Activated T-helper 2 cell treated with anti-CD3 and anti-CD28 coated beads, Interferon-gamma antibody, Interleukin-2, Interleukin-4, amounts not matched to agents 10 μg/mL and 5 μg/mL and 100 μg/mL, durations not matched to agents 14 hours and 24 hours and 36 hours (primary cell): ENCODE data around the gene MTFR1L. TPM values are rescaled to one million over a fixed set of nuclear protein-coding genes. Genes with fewer than 3 reads are reported as not detected.

Source experiments
- DNase-seq: peaks from one replicate; pipeline ENCODE4 v3.0.0; 2021; ENCODE audit warnings: low spot score
- H3K27ac Mint-ChIP-seq: one replicate; pipeline ENCODE4 v1.8.0; 2021; ENCODE audit warnings: mixed read lengths
- H3K27me3 Mint-ChIP-seq: one replicate; pipeline ENCODE4 v1.8.0; 2021; ENCODE audit warnings: low read depth, mixed read lengths
- H3K36me3 Mint-ChIP-seq: one replicate; pipeline ENCODE4 v1.8.0; 2021; ENCODE audit warnings: low read depth, mixed read lengths
- H3K4me1 Mint-ChIP-seq: one replicate; pipeline ENCODE4 v1.8.0; 2021; ENCODE audit warnings: low read depth, mixed read lengths
- H3K4me3 Mint-ChIP-seq: one replicate; pipeline ENCODE4 v1.8.0; 2021; ENCODE audit warnings: low read depth, mild to moderate bottlenecking, moderate library complexity, mixed read lengths
- H3K9me3 Mint-ChIP-seq: one replicate; pipeline ENCODE4 v1.8.0; 2021; ENCODE audit warnings: mixed read lengths
- intact Hi-C: fragments of 100-400 bp; cut with micrococcal nuclease; formaldehyde crosslinking; loops from one replicate; pipeline ENCODE4 v1.15.1; 2023
- total RNA-seq: library from RNA; stranded (reverse); gene quantifications from 2 replicates; pipeline ENCODE4 v1.2.3, GENCODE V29; 2022

Gene MTFR1L
- total RNA-seq, 1 donor from 2014 or later, result 30.0 TPM

DNA sequence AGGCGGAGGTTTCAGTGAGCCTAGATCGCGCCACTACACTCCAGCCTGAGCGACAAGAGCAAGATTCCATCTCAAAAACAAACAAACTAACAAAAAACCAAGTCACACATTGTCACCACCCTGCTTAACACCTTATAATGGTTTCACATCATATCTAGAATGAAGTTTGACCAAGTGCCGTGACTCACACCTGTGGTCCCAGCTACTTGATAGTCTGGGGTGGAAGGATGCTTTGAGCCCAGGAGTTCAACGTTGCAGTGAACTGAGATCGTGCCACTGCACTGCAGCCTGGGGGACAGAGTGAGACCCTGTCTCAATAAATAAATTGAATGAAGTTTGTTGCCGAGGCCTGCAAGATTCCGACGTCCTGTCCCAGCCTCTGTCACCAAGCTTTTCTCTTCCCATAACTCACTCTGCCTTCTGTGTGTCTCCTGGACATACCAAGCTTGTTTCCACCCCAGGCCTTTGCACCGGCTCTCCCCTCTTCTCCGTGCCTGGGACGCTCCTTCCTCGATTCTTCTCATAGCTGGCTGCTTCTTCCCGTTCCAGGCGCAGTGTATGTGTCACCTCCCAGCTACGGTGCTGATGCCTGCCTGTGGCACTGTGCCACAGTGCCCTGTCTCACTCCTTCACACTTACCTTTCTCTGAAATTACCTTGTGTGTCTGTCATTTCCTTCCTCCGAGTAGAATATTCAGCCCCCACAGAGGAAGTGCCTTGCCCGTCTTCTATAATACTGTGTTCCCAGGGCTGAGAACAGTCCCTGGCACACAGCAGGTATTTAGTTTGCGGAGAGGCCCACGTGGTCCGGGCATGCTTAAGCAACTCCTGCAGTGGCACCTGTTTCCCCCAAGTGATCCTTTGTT, 23.6 kb upstream of the MTFR1L start:
- H3K27me3 Mint-ChIP-seq, result peaks cover 57% of the 10 kb centered on the region

DNA sequence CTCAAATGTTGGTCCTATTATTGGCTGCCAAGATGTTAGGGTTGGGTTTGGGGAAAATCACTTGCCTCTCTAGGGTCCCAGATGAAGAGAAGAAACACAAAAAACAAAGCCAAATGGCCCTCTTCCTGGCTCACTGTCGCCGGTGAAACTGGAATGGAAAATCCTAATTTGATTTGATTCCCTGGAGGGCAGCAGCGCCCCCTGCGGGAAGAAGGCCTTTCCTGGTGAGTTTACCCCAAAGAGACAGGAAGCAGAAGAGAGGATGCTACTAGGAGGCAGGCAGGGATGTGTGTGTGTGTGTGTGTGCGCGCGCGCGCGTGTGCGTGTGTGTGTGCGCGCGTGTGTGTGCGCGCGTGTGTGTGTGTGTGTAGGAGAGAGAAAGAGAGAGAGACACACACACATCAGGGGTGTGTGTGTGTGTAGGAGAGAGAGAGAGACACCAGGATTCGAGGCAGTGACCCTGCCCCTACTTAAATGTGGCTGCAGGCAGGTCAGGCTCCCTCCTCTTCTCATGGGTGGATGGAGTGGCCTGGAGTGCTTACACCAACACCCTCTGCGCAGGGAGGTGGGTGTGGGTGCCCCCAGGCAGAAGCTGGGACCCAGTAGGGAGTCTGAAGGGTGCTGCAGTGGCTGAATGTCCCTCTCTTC, 22.8 kb upstream of the MTFR1L start:
- peaks cover 15% of the 10 kb centered on the region for H3K4me1 Mint-ChIP-seq
- peak; percentile 67 for DNase-seq
- intact Hi-C loops, result loop anchor here (2.0 kb wide), 2 partner anchors 120 to 186 kb away; no protein-coding TSS in a partner anchor
- H3K9me3 Mint-ChIP-seq, result no peaks in the 10 kb centered on the region
- no peaks in the 10 kb centered on the region for H3K36me3 Mint-ChIP-seq
- H3K27me3 Mint-ChIP-seq, result peaks cover 52% of the 10 kb centered on the region
- H3K4me3 Mint-ChIP-seq, result no peak overlapping the region
- H3K27ac Mint-ChIP-seq, result no peak overlapping the region

More for the DNA sequence above, 23.6 kb upstream of the MTFR1L start:
- no peak for DNase-seq
- intact Hi-C loops, result loop anchor here (2.0 kb wide), 2 partner anchors 119 to 185 kb away; no protein-coding TSS in a partner anchor
- peaks cover 15% of the 10 kb centered on the region for H3K4me1 Mint-ChIP-seq
- H3K4me3 Mint-ChIP-seq, result no peak overlapping the region
- no peaks in the 10 kb centered on the region for H3K9me3 Mint-ChIP-seq
- no peak overlapping the region for H3K27ac Mint-ChIP-seq
- H3K36me3 Mint-ChIP-seq, result no peaks in the 10 kb centered on the region

DNA sequence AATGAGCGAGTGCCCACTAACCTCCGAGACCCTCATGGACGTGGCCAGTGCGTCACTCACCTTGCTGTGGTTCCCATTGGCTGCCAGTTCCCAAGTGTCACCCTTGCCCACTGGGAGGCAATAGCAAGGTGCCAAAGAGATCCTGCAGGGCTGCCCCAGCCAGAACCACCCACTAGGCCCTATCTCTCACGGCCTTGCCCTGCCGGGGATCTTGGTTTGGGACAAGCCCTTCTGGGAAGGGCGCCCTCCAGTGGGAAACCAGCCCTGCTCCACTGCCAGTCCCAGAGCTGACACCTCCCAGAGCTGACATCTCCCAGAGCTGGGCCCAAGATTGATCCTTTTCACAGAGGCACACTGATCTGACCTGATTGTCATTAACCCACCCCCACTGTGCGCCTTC, 21.8 kb upstream of the MTFR1L start:
- peaks cover 50% of the 10 kb centered on the region for H3K27me3 Mint-ChIP-seq
- H3K27ac Mint-ChIP-seq, result no peak overlapping the region
- no peak for DNase-seq
- H3K4me1 Mint-ChIP-seq, result peaks cover 23% of the 10 kb centered on the region
- H3K9me3 Mint-ChIP-seq, result no peaks in the 10 kb centered on the region
- H3K36me3 Mint-ChIP-seq, result no peaks in the 10 kb centered on the region
- intact Hi-C loops, result loop anchor here (2.0 kb wide), 2 partner anchors 121 to 187 kb away; no protein-coding TSS in a partner anchor
- H3K4me3 Mint-ChIP-seq, result no peak overlapping the region

DNA sequence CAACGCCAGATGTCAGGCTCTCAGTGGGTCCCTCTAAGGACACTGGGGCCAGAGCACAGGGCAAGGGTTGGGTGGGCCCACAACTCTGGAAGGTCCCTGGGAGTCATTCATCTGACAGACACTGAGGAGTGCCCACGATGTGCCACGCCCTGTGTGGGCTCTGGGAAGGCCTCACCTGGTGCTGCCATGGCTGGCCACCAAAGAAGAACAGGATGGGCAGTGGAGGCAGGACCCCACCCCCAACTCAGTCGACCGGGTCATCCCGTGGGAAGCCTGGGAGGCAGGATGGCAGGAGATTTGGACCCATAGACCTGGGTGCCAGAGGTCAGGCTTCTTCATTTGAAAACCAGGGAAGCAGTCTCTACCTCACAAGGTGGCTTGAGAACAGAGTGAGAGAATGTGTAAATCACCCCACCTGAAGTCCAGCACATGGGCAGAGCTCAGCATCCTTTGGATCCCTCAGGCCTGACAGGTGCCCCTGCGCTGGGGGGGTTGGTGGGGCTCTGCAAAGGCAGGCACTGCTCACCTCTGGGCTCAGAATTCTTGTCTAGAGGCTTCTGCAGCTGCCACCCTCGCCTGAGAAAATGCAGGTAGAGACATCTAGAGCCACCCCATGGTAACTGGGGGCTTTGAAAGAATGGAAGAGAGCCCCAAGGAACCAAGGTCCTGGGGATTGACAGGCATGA, 20.9 kb upstream of the MTFR1L start:
- no peak overlapping the region for H3K27ac Mint-ChIP-seq
- intact Hi-C loops, result no loop called here
- peak overlapping the region; percentile 40 for H3K4me3 Mint-ChIP-seq
- peaks cover 25% of the 10 kb centered on the region for H3K4me1 Mint-ChIP-seq
- no peak for DNase-seq
- H3K9me3 Mint-ChIP-seq, result no peaks in the 10 kb centered on the region
- no peaks in the 10 kb centered on the region for H3K36me3 Mint-ChIP-seq
- H3K27me3 Mint-ChIP-seq, result peaks cover 46% of the 10 kb centered on the region

DNA sequence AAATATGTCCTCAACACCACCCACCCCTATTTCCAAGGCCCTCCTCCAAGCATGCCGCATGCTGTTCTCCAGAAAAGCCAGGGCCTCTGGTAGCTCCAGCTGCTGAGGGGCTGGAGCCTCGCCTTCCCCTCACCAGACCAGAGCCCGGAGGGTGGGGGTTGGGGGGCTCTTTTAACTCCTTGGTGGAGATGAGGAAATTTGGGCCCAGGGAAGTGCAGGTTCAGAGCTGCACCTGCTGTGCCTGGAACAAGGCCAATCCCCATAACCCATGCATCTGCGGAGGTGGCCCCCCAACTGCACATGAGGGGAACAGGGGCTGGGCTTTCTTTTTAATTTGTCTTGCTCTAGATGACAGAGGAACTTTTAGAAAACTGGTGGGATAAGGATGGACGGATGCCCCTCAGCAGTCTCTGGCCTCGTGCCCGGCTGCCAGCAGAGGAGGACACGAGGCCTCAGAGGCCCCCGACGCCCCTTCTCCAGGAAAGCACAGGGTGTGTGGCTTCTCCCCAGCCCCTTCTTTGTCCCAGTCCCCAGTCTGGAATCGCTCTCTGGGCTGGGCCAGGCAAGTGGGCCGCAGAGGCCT, 20.3 kb upstream of the MTFR1L start:
- Mint-ChIP-seq H3K9me3 (no peaks in the 10 kb centered on the region), H3K4me1 (peaks cover 29% of the 10 kb centered on the region), H3K4me3 (peak overlapping the region; percentile 40), H3K36me3 (no peaks in the 10 kb centered on the region), H3K27ac (no peak overlapping the region), H3K27me3 (peaks cover 45% of the 10 kb centered on the region)
- no peak for DNase-seq
- intact Hi-C loops, result no loop called here

DNA sequence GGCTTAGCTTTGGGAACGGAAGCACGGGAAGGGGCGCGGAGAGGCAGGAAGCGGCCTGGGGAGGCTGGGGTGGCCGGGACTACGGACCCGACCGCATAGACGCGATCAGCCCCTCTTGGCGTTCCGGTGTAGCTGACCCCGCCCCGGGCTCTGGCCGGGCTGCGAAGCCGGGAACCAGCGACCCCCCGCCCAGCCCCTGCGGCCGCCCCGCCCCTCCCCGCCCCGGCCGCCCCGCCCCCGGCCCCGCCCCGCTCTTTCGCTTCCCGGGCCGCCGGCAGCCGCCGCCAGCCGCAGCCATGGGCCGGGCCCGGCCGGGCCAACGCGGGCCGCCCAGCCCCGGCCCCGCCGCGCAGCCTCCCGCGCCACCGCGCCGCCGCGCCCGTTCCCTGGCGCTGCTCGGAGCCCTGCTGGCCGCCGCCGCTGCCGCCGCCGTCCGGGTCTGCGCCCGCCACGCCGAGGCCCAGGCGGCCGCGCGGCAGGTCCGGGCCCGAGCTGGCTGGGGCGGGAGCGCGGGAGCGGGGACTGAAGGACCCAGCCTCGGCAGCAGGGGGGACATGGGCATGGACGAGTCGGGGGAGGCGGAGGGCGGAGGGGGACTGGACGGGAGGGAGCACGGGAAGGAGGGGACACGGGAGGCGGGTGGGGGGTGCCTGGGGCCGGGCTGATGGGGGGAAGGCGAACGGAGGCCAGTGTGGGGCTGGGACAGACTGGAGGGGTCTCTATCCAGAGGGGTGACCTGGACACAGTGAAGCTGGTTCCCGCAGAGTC, 19.6 kb upstream of the MTFR1L start, which contains the start of gene SELENON:
Gene SELENON (plus strand): TSS at position 259 of the 768 bp plus-strand sequence. CDS start 38 bp downstream, at position 297.
- Mint-ChIP-seq H3K9me3 (no peaks in the 10 kb centered on the region), H3K27ac (no peak within 1 kb of the TSS), H3K4me3 (peak within 1 kb of the TSS; percentile 76), H3K36me3 (no peaks in the 10 kb centered on the region), H3K27me3 (peaks cover 39% of the 10 kb centered on the region), H3K4me1 (peaks cover 29% of the 10 kb centered on the region)
- no peak for DNase-seq
- intact Hi-C loops, result no loop called here

DNA sequence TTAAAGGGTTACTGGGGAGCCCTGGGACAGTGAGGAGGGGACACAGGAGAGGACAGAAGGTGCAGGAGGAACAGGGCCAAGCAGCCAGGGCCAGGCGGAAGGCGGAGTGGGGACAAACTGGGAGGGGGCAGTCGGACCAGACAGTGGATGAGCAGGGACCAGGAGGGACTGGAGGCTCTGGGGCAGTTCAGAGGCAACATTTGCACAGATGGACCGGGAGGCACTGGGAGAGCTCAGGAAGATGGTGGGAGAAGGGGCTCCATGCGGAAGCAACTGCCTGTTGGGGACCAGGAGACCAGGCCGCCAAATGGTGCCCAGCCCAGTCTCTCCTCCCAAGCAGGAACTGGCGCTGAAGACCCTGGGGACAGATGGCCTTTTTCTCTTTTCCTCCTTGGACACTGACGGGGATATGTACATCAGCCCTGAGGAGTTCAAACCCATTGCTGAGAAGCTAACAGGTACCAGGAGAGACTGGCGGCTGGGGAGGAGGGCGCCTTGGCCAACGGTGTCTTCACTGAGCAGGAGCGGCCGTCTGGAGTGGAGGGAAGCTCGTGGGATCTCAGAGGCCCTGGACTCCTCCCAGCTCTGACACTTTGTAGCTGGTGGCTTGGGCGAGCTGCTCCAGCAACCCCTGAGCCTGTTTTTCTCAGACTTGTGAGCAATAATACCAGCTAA, 18.9 kb upstream of the MTFR1L start:
- peaks cover 29% of the 10 kb centered on the region for H3K4me1 Mint-ChIP-seq
- H3K27me3 Mint-ChIP-seq, result peaks cover 35% of the 10 kb centered on the region
- no peaks in the 10 kb centered on the region for H3K9me3 Mint-ChIP-seq
- intact Hi-C loops, result no loop called here
- no peak for DNase-seq
- no peaks in the 10 kb centered on the region for H3K36me3 Mint-ChIP-seq
- no peak overlapping the region for H3K27ac Mint-ChIP-seq
- peak overlapping the region; percentile 76 for H3K4me3 Mint-ChIP-seq

DNA sequence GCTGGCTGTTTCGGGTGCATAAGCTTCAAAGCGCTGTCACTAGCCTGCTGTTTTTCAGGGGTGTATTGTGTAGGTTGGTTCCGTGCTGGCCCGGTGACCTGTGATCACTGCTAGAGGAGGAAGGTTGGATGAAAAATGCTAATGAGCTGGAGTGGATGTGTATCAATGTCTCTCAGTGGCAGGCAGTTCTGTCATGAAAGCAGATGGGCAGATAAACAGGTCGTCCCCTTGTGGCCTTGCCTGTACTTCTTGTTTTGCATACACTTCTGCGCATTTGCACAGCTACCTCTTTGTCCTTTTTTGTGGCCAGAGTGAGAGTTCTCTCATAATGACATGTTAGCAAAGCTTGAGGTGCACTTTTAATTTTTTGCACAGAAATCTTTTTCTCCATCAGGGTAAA, 16.8 kb upstream of the MTFR1L start:
- no peak overlapping the region for H3K4me3 Mint-ChIP-seq
- peaks cover 16% of the 10 kb centered on the region for H3K4me1 Mint-ChIP-seq
- DNase-seq, result no peak

DNA sequence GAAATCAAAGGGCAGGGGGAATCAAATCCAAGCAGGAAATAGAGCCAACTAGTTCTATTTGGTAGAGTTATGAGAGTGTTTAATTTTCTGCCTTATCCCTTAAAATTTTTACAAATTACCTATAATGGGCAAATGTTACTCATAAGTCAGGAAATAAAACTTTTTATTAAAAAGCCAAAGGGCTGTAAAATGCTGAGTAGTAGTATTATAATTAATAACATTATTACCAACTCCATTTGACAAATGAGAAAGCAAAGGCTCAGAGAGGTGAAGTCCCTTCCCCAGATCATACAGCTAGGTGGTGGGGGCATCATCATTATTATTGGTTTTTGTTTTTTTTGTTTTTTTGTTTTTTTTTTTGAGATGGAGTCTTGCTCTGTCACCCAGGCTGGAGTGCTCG, 16.4 kb upstream of the MTFR1L start:
- Mint-ChIP-seq H3K36me3 (no peaks in the 10 kb centered on the region), H3K27me3 (peaks cover 22% of the 10 kb centered on the region), H3K9me3 (no peaks in the 10 kb centered on the region), H3K27ac (no peak overlapping the region), H3K4me3 (no peak overlapping the region), H3K4me1 (peaks cover 16% of the 10 kb centered on the region)
- no peak for DNase-seq
- intact Hi-C loops, result no loop called here

More for the DNA sequence above, 16.8 kb upstream of the MTFR1L start:
- H3K27ac Mint-ChIP-seq, result no peak overlapping the region
- no peaks in the 10 kb centered on the region for H3K9me3 Mint-ChIP-seq
- intact Hi-C loops, result no loop called here
- H3K36me3 Mint-ChIP-seq, result no peaks in the 10 kb centered on the region
- peaks cover 25% of the 10 kb centered on the region for H3K27me3 Mint-ChIP-seq

DNA sequence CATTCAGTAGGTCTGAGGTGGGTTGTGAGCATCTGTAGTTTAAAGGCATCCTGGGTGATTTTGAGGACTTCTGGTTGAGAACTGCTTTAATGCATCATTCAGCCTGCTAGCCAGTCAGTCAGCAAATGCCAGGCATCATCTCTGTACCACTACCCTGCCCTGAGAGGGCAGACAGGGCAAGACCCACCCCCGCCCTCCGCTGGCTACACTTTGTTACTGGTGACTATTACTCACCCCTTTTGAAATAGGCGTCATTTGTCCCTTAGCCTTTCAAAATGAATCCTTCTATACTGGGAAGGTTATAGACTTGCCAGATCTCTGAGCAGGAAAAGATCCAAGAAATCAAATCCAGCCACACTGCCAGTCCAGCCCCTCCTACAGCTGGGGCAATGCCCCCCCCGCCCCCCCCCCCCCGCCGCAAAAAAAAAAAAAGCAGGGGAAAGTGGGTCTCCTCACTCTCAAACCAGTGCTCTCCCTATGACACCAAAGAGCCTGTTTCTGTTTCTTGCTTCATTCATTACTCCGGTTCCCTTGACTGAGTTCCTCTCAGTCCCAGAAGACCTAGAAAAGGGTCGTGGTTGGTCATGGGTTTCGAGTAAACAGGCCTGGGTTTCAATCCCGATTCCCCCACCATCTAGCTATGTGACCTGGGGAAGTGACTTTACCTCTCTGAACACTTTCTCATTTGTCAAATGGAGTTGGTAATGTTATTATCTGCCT, 15.3 kb upstream of the MTFR1L start:
- DNase-seq, result no peak
- H3K4me1 Mint-ChIP-seq, result peaks cover 16% of the 10 kb centered on the region
- H3K27ac Mint-ChIP-seq, result no peak overlapping the region
- intact Hi-C loops, result no loop called here
- peaks cover 18% of the 10 kb centered on the region for H3K27me3 Mint-ChIP-seq
- H3K9me3 Mint-ChIP-seq, result no peaks in the 10 kb centered on the region
- H3K36me3 Mint-ChIP-seq, result no peaks in the 10 kb centered on the region
- no peak overlapping the region for H3K4me3 Mint-ChIP-seq
